ENCODE measurements around the gene RREB1.
A peak's percentile ranks its signal among the peaks of the same experiment; 100 is the strongest.
"Not testable (repeated sequence)": the region's sequence is repeated elsewhere in the genome, so short reads cannot be mapped to it uniquely, and the experiment has no call there.

Gene RREB1

DNA sequence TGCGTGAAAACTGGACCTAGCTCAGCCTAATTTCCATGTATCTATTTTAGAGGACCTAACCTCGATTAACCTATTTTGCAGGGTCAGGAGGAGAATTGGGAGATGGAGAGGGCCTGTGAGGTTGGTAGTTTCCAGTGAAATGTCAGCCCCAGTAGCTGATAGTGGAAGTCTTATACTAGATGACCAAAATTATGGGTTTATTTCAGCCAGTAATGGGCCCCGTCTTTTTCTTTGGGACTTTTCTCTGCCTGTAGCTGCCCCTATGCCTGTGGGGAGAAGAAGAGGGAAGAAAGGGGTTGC is 37.8 kb downstream of the RREB1 start:
- no peak for DNase-seq

DNA sequence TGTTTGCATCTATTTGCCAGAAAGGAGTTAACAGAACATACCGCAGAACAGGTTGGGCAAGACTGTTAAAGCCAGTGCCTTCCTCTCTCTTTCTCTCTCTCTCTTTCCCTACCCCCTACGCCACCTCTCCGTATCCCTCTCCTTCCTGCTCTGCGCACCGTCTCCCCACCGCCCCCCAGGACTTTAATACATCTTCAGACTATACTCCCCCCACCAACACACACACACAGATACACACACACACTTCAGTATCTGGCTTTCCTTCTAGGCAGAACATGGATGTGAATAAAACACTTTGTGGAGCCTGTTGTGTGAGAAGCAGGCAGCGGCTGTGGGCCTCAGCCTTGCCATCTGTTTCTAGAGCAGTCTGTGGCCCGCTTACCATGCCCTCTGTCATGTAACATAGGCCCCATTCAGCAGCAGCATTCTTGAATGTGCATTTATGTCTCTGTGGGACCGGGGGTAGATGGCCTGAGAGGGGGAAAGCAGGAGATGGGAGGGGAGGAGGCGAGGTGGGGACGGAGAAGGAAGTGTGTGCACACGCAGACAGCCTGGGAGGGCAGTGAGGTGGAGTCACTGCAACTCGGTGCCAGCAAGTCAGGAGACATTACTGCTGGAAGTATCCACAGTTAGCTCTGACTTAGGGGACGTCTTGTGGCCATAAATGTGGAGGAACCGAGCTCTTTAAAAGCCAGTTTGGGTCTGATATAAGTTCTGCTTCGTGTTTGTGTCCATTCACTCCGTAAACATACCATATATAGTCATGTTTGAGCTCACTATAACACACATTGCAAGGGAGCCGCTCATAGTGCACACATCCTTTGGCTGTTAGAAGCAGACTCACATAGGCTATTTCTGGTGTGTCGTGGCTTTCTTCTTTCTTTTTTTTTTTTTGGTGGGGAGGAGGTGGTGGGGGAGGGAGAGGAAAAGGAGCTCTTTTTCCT is 38.4 kb downstream of the RREB1 start:
- DNase-seq, result no peak

- DNase-seq, result no peak
Measured at GRCh38 chr6:7147051-7147671, 39.4 kb downstream of the RREB1 start.

- DNase-seq, result no peak
Measured at GRCh38 chr6:7148100-7148822, 40.5 kb downstream of the RREB1 start.

- no peak for DNase-seq
Measured at GRCh38 chr6:7150381-7151064, 42.8 kb downstream of the RREB1 start.

GRCh38 chr6:7151381-7151780 is 43.6 kb downstream of the RREB1 start:
- DNase-seq, result no peak

DNA sequence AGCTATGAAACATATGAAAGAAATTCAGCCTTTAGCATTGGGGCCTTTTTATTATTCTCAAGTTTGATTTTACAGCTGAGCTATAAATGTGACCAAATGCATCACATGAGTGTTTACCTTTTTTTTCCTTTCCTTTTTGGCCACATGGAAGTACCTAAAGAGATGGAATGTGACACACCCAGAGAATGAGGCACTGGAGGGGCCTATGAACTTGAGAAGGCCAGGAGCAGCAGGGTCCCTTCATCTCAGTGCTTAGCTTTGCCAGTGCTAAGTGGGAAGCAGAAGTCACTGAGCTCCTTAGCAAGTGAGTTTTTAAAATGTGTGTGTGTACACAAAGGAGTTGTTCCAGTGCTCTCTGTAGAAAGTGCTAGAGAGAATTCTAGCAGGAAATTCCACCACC is 44.7 kb downstream of the RREB1 start:
- no peak for DNase-seq

DNA sequence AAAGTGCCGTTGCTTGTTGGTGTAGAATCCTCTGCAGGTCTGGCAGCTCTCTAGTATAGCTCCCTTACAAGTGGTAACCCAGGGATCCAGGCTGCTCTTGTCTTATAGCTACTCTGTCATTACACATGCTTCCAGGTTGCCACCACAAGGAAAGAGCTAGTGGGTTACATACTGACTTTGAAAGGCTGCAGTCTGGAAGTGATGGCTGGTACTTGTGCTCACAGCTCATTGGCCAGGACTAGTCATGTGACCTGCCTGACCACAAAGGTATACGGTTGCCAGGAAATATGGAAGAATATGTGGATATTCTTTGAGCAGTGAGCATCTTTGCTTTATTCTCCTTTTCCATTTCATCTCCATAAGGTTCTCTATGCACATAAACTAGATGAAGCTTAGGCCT is 46.0 kb downstream of the RREB1 start:
- DNase-seq, result no peak

DNA sequence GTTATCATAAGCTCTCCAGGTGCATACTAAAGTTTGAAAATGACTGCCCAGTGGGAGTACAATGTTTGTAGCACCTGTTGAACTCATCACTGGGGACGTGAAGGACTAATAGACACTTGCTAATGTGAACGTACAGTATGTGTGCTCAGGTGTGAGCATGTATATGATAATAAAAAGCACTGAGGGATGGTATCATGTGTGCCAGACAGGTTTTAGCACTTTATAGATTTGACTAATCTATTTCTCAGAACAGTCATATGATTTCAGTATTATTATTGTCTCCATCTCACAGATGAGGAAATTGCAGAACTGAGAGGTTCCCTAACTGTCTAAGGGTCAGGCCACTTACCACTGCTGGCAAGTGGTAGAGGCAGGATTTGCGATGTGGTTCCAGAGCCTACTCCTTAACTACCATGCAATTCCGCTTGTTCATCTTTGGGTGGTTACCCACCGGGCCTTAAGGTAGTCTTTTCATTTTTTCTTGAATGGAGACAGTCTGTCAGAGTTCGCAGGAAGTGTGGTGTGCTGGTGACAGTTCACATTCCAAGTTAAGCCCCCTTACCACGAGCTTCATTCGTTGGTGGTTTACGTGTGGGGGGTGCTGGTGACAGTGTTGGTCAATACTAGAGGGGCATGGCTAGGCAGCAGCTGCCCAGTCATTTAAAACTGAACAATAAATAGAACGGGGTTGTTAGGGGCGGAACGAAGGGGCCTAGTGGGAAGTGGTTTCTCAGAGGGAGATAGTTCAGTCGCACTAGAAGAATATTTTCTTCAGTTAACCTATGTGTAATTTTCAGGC is 46.8 kb downstream of the RREB1 start:
- DNase-seq, result no peak

- no peak for DNase-seq
Measured at GRCh38 chr6:7155871-7156579, 48.3 kb downstream of the RREB1 start.

GRCh38 chr6:7156643-7157278 is 49.0 kb downstream of the RREB1 start:
- DNase-seq, result peak in 1 of 2 experiments; percentile 59

- DNase-seq, result not testable (repeated sequence)
Measured at GRCh38 chr6:7157307-7157706, 49.5 kb downstream of the RREB1 start.

GRCh38 chr6:7157752-7158616 is 50.2 kb downstream of the RREB1 start:
- no peak for DNase-seq

DNA sequence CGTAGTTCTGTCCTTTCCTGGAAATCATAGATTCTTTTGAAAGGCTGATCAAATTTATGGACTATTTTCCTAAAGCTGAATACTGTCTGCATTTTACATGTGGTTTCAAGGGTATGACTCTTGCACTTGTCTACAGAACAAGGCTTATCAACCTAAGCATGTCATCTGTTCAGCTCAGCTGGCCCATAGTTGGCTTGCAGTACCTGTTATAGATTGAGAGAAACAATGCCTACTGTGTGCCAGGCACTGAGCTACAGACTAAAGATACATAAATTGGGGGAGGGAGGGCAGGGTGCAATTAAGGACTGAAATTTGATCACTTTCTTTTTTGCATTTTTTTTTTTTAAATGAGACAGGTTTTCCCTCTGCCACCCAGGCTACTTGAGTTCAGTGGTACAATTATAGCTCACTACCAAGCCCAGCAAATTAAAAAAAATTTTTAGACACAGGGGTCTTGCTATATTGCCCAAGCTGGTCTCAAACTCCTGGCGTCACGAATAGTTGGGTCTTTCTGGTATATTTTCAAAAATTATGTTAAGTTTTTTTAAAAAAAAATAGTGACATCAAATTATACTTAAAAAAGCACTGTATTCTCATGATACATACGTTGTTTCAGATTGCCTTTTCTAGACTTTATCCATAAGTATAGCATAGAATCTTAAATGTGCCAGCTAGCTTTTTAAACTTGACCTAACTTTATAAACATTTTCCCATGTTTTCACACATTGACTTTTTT is 52.2 kb downstream of the RREB1 start:
- no peak for DNase-seq

- DNase-seq, result no peak
Measured at GRCh38 chr6:7161253-7161623, 53.5 kb downstream of the RREB1 start.

DNA sequence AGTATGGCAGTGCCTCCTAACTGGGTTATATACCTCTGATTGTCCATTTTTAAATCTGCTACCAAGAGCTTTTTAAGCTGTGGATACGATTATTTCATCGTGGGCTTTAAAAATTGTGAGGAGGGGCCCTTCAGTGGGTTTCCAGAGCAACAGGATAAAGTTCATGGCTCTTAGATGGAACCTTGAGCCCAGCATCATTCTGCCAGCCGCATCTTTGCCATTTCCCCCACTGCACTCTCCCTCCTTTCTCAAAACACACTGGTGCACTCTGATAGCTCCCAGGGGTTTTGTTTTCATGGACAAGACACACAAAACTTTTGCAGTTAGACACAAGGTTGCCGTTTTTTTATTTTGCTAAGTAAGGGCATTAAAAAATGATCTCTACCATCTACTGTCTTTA is 54.1 kb downstream of the RREB1 start:
- DNase-seq, result no peak

DNA sequence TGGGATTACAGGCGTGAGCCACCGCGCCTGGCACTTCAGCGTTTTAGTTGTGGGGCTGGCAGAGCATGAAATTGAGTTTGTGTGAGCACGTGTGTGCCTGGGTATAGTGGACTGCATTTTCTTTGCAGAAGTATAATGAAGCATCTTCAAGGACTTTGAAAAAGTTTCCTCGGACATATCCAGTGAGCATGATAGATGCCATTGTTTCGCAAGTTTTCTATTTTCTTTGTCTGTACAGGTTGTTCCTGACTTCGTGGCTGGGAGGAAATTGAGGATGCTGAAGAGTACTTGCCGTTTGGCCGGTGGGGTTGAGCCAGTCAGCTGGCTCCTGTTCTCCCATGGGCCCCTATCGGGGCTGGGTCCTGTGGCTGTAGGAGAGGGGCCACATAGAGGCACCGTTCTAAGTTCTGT is 55.9 kb downstream of the RREB1 start:
- DNase-seq, result no peak

DNA sequence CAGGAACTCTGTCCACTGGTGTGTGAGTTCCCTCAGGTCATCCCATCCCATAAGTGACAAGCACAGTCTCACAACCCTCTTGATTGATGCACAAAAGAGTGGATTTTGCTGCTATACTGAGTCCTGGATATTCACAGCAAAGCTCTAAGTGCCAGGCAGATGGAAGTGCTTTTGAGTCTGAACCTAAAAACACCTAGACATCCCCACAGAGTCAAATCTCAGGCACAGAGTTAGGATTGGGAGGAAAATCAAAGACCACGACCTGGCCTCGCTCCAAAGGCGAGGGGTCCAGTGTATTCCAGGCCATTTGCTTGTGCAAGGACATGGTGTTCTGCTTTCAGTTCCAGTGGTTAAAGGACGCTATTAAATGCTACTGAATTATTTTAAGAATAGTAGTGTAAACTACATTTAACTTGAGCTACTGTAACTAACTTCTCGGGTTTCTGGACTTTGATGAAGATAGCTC is 56.8 kb downstream of the RREB1 start:
- no peak for DNase-seq
